ENCODE data around the gene OOSP2.

DNA sequence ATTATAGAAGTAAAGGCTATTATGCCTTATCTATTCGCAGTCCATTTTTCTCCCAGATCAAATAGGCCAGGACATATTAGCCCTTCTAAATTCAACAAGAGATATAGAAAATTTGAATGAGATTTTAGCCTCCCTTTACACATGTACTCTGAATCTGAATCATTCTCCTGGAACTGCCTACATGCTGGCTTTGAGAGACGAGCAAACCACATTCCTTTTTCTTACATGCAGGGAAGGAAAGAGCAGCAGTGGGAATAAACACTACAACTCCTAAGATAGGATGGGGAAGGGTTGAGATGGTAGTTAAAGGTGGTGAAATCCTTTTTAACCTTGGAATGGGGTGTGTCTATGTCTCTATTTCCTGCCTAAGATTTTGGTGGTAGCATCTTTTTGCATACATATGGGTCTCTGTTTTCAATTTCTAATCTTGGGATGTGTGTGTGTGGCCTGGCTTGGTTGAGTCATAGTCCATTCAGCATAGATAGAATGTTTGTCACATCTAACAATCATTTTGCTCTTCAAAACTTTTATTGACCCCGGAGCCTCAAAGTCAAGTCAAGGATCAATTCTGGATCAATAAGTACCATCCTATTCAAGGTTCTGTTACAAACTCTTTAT lies 11.1 kb upstream of the OOSP2 start:
- TF ChIP-seq, protein P1, sequence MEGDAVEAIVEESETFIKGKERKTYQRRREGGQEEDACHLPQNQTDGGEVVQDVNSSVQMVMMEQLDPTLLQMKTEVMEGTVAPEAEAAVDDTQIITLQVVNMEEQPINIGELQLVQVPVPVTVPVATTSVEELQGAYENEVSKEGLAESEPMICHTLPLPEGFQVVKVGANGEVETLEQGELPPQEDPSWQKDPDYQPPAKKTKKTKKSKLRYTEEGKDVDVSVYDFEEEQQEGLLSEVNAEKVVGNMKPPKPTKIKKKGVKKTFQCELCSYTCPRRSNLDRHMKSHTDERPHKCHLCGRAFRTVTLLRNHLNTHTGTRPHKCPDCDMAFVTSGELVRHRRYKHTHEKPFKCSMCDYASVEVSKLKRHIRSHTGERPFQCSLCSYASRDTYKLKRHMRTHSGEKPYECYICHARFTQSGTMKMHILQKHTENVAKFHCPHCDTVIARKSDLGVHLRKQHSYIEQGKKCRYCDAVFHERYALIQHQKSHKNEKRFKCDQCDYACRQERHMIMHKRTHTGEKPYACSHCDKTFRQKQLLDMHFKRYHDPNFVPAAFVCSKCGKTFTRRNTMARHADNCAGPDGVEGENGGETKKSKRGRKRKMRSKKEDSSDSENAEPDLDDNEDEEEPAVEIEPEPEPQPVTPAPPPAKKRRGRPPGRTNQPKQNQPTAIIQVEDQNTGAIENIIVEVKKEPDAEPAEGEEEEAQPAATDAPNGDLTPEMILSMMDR (conservative IDR thresholded peaks at IDR 0.05; ENCODE audit: low read length), result no peak
- no peak for TF ChIP-seq EZH2phosphoT487 (IDR thresholded peaks at IDR 0.05; ENCODE audit: borderline replicate concordance, low read depth, low read length)

Measured in OCI-LY7 (cell line).